ENCODE data around the gene DNM1. TPM values are rescaled to one million over a fixed set of nuclear protein-coding genes. Genes with fewer than 3 reads are reported as not detected.
A peak's percentile ranks its signal among the peaks of the same experiment; 100 is the strongest.
"Not testable (repeated sequence)": the region's sequence is repeated elsewhere in the genome, so short reads cannot be mapped to it uniquely, and the experiment has no call there.

Gene DNM1
- total RNA-seq, 1 donor from 2014 or later: 87.0 TPM

- Mint-ChIP-seq H3K36me3 (ENCODE audit: low read depth) (peaks cover 15% of the 10 kb centered on the region), H3K9me3 (ENCODE audit: low read depth) (no peaks in the 10 kb centered on the region), H3K4me3 (ENCODE audit: unreplicated experiment) (peak within 1 kb of the TSS; percentile 100), H3K27me3 (ENCODE audit: low read depth) (no peaks in the 10 kb centered on the region), H3K4me1 (ENCODE audit: low read depth) (peaks cover 44% of the 10 kb centered on the region), H3K27ac (ENCODE audit: unreplicated experiment) (peak within 1 kb of the TSS; percentile 96)
- peak; percentile 100 for DNase-seq (ENCODE audit: low spot score)
- no peak for TF ChIP-seq CTCF (IDR thresholded peaks at IDR 0.05)
Observed at GRCh38 chr9:128276008-128276573, 72.9 kb downstream of the DNM1 start, which contains the start of gene SWI5. Gene SWI5 (plus strand): TSS chr9:128276276.

DNA sequence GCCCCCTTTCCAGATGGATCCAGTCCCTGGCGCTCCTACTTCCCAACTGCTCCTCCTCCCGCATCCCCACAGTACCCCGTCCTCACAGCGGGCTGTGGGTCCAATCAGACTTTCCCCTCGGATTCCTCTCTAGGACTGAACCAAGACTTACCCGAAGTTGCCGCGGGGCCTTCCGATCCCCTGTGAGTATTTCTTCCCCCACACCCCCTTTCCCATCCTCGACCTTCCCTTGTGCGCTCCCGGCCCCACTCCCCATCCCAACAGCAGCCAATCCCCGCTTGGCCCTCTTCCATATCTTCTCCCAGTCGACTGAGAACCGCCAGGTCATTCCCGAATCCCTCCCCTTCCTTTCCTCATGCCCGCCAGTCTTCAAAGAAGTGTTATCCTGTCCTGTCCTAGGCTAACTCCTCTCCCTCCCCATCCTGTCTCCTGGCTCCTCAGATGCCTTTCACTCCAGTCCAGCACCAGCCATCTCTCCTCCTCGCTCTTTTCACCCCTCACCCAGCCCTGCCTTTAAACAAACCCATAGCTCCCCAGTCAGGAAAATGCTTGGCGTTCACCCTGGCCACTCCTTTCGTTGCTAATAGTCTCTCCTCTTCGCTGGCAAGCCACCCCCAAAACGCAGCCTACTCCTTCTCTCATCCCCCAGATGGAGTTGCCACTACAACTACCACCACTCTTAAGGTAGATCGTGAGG is 73.5 kb downstream of the DNM1 start:
- Mint-ChIP-seq H3K36me3 (ENCODE audit: low read depth) (peaks cover 9% of the 10 kb centered on the region), H3K27me3 (ENCODE audit: low read depth) (no peaks in the 10 kb centered on the region), H3K27ac (ENCODE audit: unreplicated experiment) (peak overlapping the region; percentile 96), H3K4me3 (ENCODE audit: unreplicated experiment) (peak overlapping the region; percentile 100), H3K4me1 (ENCODE audit: low read depth) (peaks cover 42% of the 10 kb centered on the region), H3K9me3 (ENCODE audit: low read depth) (no peaks in the 10 kb centered on the region)
- no peak for DNase-seq (ENCODE audit: low spot score)
- TF ChIP-seq CTCF (IDR thresholded peaks at IDR 0.05): no peak

DNA sequence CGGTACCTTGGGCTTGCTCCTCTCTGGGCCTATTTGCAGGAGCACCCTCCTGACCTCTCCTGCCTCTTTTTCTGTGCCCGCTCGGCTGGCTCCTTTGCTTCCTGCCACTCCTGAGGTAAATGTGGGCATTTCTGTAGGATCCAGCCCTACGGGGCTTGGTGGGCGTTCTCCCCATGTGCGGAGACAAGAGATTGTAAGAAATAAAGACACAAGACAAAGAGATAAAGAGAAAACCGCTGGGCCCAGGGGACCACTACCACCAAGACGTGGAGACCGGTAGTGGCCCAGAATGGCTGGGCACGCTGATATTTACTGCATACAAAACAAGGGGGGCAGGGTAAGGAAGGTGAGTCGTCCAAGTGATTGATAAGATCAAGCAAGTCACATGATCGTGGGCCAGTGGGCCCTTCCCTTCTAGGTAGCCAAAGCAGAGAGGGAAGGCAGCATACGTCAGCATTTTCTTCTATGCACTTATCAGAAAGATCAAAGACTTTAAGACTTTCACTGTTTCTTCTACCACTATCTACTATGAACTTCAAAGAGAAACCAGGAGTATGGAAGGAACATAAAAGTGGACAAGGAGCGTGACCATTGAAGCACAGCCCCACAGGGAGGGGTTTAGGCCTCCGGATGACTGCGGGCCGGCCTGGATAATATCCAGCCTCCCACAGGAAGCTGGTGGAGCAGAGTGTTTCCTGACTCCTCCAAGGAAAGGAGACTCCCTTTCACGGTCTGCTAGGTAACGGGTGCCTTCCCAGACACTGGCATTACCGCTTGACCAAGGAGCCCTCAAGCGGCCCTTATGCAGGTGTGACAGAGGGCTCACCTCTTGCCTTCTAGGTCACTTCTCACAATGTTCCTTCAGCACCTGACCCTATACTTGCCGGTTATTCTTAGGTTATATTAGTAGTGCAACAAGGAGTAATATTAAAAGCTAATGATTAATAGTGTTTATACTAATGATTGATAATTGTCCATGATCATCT is 76.2 kb downstream of the DNM1 start:
- not testable (repeated sequence) for DNase-seq (ENCODE audit: low spot score); H3K27me3 Mint-ChIP-seq (ENCODE audit: low read depth); H3K9me3 Mint-ChIP-seq (ENCODE audit: low read depth); H3K4me3 Mint-ChIP-seq (ENCODE audit: unreplicated experiment); H3K36me3 Mint-ChIP-seq (ENCODE audit: low read depth)
- Mint-ChIP-seq H3K27ac (ENCODE audit: unreplicated experiment) (peak overlapping the region; percentile 47), H3K4me1 (ENCODE audit: low read depth) (peaks cover 25% of the 10 kb centered on the region)

DNA sequence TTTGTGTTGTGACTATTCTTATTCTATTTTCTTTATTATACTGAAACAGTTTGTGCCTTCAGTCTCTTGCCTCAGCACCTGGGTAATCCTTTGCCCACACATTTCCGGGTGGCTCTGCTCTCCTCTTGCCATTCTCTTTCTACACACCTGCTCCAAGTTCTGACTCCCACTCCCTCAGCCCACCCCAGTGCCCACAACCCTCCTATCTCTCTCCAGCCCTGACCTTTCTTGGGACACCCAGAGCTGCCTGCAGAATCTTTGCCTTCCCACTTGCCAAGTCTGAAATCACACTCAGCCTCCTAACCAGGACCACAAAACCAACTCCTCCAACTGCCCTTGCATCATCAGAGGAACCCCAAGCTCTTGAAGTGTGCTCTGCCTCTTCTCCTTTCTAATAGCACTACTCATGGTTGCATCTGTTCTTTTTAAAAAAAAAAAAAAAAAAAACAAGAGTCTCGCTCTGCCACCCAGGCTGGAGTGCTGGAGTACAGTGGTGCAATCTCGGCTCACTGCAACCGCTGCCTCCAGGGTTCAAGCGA is 77.0 kb downstream of the DNM1 start:
- no peak overlapping the region for H3K4me3 Mint-ChIP-seq (ENCODE audit: unreplicated experiment)
- no peaks in the 10 kb centered on the region for H3K27me3 Mint-ChIP-seq (ENCODE audit: low read depth)
- no peak overlapping the region for H3K27ac Mint-ChIP-seq (ENCODE audit: unreplicated experiment)
- no peaks in the 10 kb centered on the region for H3K9me3 Mint-ChIP-seq (ENCODE audit: low read depth)
- H3K4me1 Mint-ChIP-seq (ENCODE audit: low read depth): peaks cover 18% of the 10 kb centered on the region
- TF ChIP-seq CTCF (IDR thresholded peaks at IDR 0.05): no peak
- peaks cover 1% of the 10 kb centered on the region for H3K36me3 Mint-ChIP-seq (ENCODE audit: low read depth)
- DNase-seq (ENCODE audit: low spot score): no peak

DNA sequence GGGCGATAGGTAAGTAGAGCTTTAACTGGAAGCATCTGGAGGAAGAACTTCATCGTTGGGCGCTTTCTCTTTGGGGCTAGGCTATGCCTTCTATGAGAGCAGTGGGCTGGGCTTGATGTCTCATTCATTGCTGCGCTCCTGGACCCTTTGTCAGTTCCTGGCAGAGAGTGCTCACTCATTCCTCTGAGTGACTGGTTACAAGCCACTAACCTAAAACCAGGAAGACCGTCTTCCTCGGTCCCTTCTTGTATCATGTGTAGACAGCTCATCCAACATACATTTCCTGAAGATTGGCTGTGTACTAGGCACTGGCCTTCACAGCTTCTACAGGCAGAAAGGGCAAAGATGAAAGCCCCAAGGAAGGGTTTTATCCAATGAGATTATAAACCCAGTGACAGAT is 79.3 kb downstream of the DNM1 start:
- Mint-ChIP-seq H3K4me3 (ENCODE audit: unreplicated experiment) (no peak overlapping the region), H3K36me3 (ENCODE audit: low read depth) (peaks cover 3% of the 10 kb centered on the region), H3K27ac (ENCODE audit: unreplicated experiment) (no peak overlapping the region), H3K27me3 (ENCODE audit: low read depth) (no peaks in the 10 kb centered on the region), H3K4me1 (ENCODE audit: low read depth) (peaks cover 11% of the 10 kb centered on the region), H3K9me3 (ENCODE audit: low read depth) (no peaks in the 10 kb centered on the region)
- TF ChIP-seq CTCF (IDR thresholded peaks at IDR 0.05): no peak
- DNase-seq (ENCODE audit: low spot score): no peak

Measured in chondrocyte (in vitro differentiated cells).